Gastroesophageal sphincter (tissue), 4 donors: Measurements from ENCODE around the gene RPL37A. TPM values are rescaled to one million over a fixed set of nuclear protein-coding genes. Genes with fewer than 3 reads are reported as not detected.

ENCODE experiments used
- ATAC-seq: fragments of 150-250 bp; one replicate; pipeline ENCODE4 v1.9.1; 2016; ENCODE audit warnings: mild to moderate bottlenecking, moderate library complexity
- H3K27ac ChIP-seq, 4 donors: fragments of 200-600 bp; sonication (generic) in 3 of 4; 1 replicate in 3 of 4; 2 replicates in 1 of 4; pipeline ENCODE4 v1.5.1; 2016 to 2019
- H3K27me3 ChIP-seq: fragments of 200-600 bp; sonication (generic); one replicate; pipeline ENCODE4 v1.5.1; 2019
- H3K36me3 ChIP-seq, 2 donors: fragments of 200-600 bp; sonication (generic); one replicate each; pipeline ENCODE4 v1.5.1; 2019; ENCODE audit warnings: control low read depth in 1 of 2
- H3K4me1 ChIP-seq, 3 donors: fragments of 200-600 bp; sonication (generic); 1 replicate in 2 of 3; 2 replicates in 1 of 3; pipeline ENCODE4 v1.5.1; 2016 to 2019; ENCODE audit warnings: control low read depth in 2 of 3
- H3K4me3 ChIP-seq, 2 donors: fragments of 200-600 bp; sonication (generic); one replicate each; pipeline ENCODE4 v1.5.1; 2019; ENCODE audit warnings: mild to moderate bottlenecking in 1 of 2, moderate library complexity in 1 of 2
- H3K9me3 ChIP-seq, 3 donors: fragments of 200-600 bp; sonication (generic); one replicate each; pipeline ENCODE4 v1.5.1; 2017 to 2019; ENCODE audit warnings: control low read depth in 2 of 3
- EP300 ChIP-seq: sonication (generic); formaldehyde crosslinking; IDR thresholded peaks from one replicate; pipeline ENCODE4 v1.6.1; 2017; ENCODE audit warnings: antibody characterized with exemption, mild to moderate bottlenecking
- POLR2A ChIP-seq, 2 donors: fragments of 450-650 bp; IDR thresholded peaks; one replicate each; pipeline ENCODE4 v1.6.1; 2017; ENCODE audit warnings: antibody characterized with exemption in 2 of 2, mild to moderate bottlenecking in 2 of 2, moderate library complexity in 1 of 2
- POLR2AphosphoS5 ChIP-seq: sonication (generic); formaldehyde crosslinking; IDR thresholded peaks from one replicate; pipeline ENCODE4 v1.6.1; 2017; ENCODE audit warnings: antibody characterized with exemption
- WGBS, 2 donors: methylation state at CpG; one replicate each; pipeline ENCODE4 v1.1.5; 2018; ENCODE audit warnings: low coverage in 1 of 2; 5-methylcytosine and 5-hydroxymethylcytosine counted together
- total RNA-seq, 4 donors: library from RNA; depleted of rRNA; stranded (reverse); fragments of >200 nt; gene quantifications; one replicate each; pipeline ENCODE4 v1.1.0, GENCODE V29; 2016
- TF ChIP-seq, protein P1 (sequence below), 4 experiments: fragments of 200-600 bp in 2 of 4; fragments of 450-650 bp in 2 of 4; sonication (generic) in 1 of 4; IDR thresholded peaks; one replicate each; pipeline ENCODE4 v1.5.1; 2017 to 2019; ENCODE audit warnings: antibody characterized with exemption in 4 of 4, mild to moderate bottlenecking in 2 of 4, moderate library complexity in 2 of 4

RPL37A gene
- total RNA-seq, 4 donors from 2014 or later: 1,140 to 1,987 (median 1,653) TPM

DNA sequence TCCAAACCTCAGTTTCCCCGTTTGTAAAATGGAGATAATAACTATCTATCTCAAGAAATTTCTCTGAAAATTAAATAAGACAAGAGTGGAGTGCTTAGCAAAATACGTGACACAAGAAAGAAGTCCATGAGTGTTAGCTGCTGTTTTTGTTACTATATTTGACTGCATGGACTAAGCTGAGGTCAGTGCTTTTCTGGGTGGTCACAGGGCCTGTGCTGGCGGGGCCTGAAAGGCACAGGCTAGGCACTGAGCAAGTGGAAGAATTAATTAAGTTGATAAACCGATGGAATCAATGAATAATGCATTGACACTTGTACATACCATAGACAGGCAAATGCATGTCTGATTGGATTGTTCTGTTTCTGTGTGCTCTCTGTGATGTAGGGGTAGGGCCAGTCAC, 27.3 kb downstream of the RPL37A start:
- Histone ChIP-seq H3K27ac (no peak overlapping the region), H3K36me3 (no peaks in the 10 kb centered on the region), H3K27me3 (no peaks in the 10 kb centered on the region), H3K4me3 (no peak overlapping the region), H3K4me1 (peaks cover 0 to 5% (median 0%) of the 10 kb centered on the region in 3 donors), H3K9me3 (no peaks in the 10 kb centered on the region)
- WGBS, 2 donors: 67 to 77% methylated on average over 3 to 4 of the region's 4 CpGs
- TF ChIP-seq EP300 (no peak), POLR2A (IDR thresholded peaks at IDR 0.05) (no peak), POLR2AphosphoS5 (no peak)
- TF ChIP-seq, protein P1, sequence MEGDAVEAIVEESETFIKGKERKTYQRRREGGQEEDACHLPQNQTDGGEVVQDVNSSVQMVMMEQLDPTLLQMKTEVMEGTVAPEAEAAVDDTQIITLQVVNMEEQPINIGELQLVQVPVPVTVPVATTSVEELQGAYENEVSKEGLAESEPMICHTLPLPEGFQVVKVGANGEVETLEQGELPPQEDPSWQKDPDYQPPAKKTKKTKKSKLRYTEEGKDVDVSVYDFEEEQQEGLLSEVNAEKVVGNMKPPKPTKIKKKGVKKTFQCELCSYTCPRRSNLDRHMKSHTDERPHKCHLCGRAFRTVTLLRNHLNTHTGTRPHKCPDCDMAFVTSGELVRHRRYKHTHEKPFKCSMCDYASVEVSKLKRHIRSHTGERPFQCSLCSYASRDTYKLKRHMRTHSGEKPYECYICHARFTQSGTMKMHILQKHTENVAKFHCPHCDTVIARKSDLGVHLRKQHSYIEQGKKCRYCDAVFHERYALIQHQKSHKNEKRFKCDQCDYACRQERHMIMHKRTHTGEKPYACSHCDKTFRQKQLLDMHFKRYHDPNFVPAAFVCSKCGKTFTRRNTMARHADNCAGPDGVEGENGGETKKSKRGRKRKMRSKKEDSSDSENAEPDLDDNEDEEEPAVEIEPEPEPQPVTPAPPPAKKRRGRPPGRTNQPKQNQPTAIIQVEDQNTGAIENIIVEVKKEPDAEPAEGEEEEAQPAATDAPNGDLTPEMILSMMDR (IDR thresholded peaks at IDR 0.05): no peak
- no peak for ATAC-seq

DNA sequence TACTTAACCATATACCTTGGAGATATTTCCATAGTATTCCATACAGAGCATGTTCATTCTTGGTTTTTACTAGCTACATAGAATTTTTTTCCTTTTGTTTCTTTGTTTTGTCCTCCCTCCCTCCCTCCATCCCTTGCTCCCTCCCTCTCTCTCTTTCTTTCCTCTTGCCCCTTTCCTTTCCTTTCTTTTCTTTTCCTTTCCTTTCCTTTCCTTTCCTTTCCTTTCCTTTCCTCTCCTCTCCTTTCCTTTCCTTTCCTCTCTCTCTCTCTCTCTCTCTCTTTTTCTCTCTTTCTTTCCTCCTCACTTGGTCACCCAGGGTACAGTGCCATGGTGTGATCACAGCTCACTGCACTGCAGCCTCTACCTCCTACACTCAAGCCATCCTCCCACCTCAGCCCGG, 28.3 kb downstream of the RPL37A start:
- Histone ChIP-seq H3K4me1 (peaks cover 0 to 5% (median 0%) of the 10 kb centered on the region in 3 donors), H3K27me3 (no peaks in the 10 kb centered on the region), H3K36me3 (no peaks in the 10 kb centered on the region), H3K9me3 (no peaks in the 10 kb centered on the region), H3K4me3 (no peak overlapping the region), H3K27ac (no peak overlapping the region)
- 71% methylated on average over 1 of the region's 1 CpG; no CpG with 5 or more reads in 1 of the 2 donors for WGBS, 2 donors
- no peak for ATAC-seq
- TF ChIP-seq EP300 (no peak), POLR2AphosphoS5 (no peak), POLR2A (IDR thresholded peaks at IDR 0.05) (no peak)
- TF ChIP-seq, protein P1 (IDR thresholded peaks at IDR 0.05): no peak

DNA sequence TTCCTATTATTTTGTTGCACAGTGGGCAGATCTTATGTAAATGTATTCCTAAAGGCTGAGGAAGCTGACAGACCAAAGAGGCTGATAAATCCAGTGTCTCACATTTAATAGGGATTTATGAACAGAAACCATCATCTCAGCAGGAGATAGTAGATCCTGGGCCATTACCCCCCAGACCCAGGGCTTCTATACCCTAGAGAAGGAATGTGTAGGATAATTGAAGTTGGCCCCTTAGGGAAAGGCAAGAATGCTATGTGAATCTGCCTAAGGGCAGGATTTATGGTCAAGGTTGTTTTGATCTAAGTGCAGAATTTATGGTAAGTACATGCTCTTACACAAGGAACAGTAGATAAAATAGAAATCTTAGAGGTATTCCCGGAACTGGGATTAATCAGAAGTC, 29.0 kb downstream of the RPL37A start:
- ATAC-seq: no peak
- TF ChIP-seq, protein P1 (IDR thresholded peaks at IDR 0.05): no peak
- TF ChIP-seq POLR2AphosphoS5 (no peak), EP300 (no peak), POLR2A (IDR thresholded peaks at IDR 0.05) (no peak)
- Histone ChIP-seq H3K27me3 (no peaks in the 10 kb centered on the region), H3K9me3 (no peaks in the 10 kb centered on the region), H3K36me3 (no peaks in the 10 kb centered on the region), H3K4me1 (peaks cover 0 to 5% (median 0%) of the 10 kb centered on the region in 3 donors), H3K4me3 (no peak overlapping the region), H3K27ac (no peak overlapping the region)
- WGBS, 2 donors: 93 to 95% methylated on average over 1 of the region's 1 CpG

DNA sequence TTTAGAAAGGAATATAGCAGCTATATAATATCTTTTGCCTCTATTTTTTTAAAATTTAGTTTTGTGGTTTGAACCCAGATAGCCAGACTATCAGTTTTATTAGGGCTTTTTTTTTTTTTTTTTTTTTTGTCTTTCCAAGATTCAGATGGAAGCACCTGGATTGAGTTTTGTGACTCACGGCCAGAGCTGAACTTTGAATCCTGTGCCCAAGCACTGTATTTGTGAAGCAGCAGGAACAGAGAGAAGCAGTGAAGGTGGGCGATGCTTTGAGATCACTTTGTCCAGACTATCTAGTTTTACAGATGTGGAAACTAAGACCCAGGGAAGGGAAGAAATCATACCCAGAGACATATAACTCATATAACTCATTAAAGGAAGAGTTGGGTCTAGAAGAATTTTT, 33.9 kb downstream of the RPL37A start:
- 54 to 70% methylated on average over 2 of the region's 2 CpGs for WGBS, 2 donors
- Histone ChIP-seq H3K27ac (peak overlapping the region in 3 of 4 donors; percentile 82 to 90 (median 83)), H3K36me3 (no peaks in the 10 kb centered on the region), H3K9me3 (no peaks in the 10 kb centered on the region), H3K4me1 (peaks cover 10 to 41% (median 22%) of the 10 kb centered on the region in 3 donors), H3K27me3 (no peaks in the 10 kb centered on the region), H3K4me3 (no peak overlapping the region)
- TF ChIP-seq POLR2AphosphoS5: no peak
- TF ChIP-seq, protein P1 (IDR thresholded peaks at IDR 0.05): no peak
- TF ChIP-seq EP300: no peak
- no peak for TF ChIP-seq POLR2A (IDR thresholded peaks at IDR 0.05)
- no peak for ATAC-seq

DNA sequence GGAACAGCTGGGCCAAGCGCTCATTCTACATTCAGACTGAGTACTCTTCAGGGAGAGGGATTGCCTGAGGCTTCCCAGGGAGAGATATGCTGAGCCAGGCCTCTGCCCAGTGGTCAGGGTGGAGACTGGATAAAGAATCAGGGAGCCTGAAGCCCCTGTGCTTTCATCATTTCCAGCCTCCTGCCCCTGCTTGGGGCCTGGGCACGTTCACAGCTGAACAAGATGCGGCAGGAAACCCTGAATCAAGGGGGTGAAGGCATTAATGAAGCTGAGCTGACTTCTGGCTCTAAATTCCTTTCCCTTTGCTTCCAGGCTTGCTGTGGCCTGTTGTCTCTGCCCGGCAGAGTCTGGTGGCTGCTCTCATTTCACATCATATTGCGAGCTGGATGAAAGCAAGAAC, 35.0 kb downstream of the RPL37A start:
- Histone ChIP-seq H3K4me1 (peaks cover 10 to 42% (median 22%) of the 10 kb centered on the region in 3 donors), H3K4me3 (no peak overlapping the region), H3K9me3 (no peaks in the 10 kb centered on the region), H3K27me3 (no peaks in the 10 kb centered on the region), H3K27ac (peak overlapping the region in 3 of 4 donors; percentile 82 to 90 (median 83)), H3K36me3 (no peaks in the 10 kb centered on the region)
- no peak for ATAC-seq
- TF ChIP-seq POLR2A (IDR thresholded peaks at IDR 0.05) (no peak), EP300 (no peak), POLR2AphosphoS5 (no peak)
- TF ChIP-seq, protein P1 (IDR thresholded peaks at IDR 0.05): no peak
- WGBS, 2 donors: 80 to 100% methylated on average over 1 to 3 of the region's 5 CpGs
